HG03354 (cell line): ENCODE data around the gene B4GALT3.

Source experiments
- ATAC-seq: cut with Tn5 transposase; IDR thresholded peaks from one replicate; pipeline ENCODE4 v1.9.1; 2021; ENCODE audit warnings: mild to moderate bottlenecking; ENCODE audit not compliant: unreplicated experiment, poor library complexity, severe bottlenecking

B4GALT3 gene

GRCh38 chr1:161207173-161207572, 29.9 kb upstream of the B4GALT3 start:
- ATAC-seq, result no peak

GRCh38 chr1:161206411-161207140, 29.3 kb upstream of the B4GALT3 start:
- ATAC-seq, result no peak

- ATAC-seq, result peak; percentile 98
Measured at GRCh38 chr1:161201836-161202712, 24.8 kb upstream of the B4GALT3 start, which contains the start of gene NDUFS2. Gene NDUFS2, plus strand, starts transcription at chr1:161202367. Its CDS starts 19 bp downstream, at chr1:161202386.

GRCh38 chr1:161200992-161201835, 23.9 kb upstream of the B4GALT3 start:
- no peak for ATAC-seq

GRCh38 chr1:161200421-161200991, 23.2 kb upstream of the B4GALT3 start:
- ATAC-seq, result no peak

GRCh38 chr1:161199506-161200139, 22.3 kb upstream of the B4GALT3 start:
- no peak for ATAC-seq

GRCh38 chr1:161198897-161199431, 21.7 kb upstream of the B4GALT3 start, which contains the start of gene ADAMTS4:
Gene ADAMTS4, minus strand, starts transcription at chr1:161199054. Its CDS starts 427 bp downstream, at chr1:161198627.
- no peak for ATAC-seq

- no peak for ATAC-seq
Measured at GRCh38 chr1:161198194-161198896, 21.0 kb upstream of the B4GALT3 start.

- no peak for ATAC-seq
Measured at GRCh38 chr1:161197560-161198193, 20.4 kb upstream of the B4GALT3 start.

- no peak for ATAC-seq
Measured at GRCh38 chr1:161196521-161197451, 19.5 kb upstream of the B4GALT3 start.

GRCh38 chr1:161196111-161196510, 18.8 kb upstream of the B4GALT3 start:
- no peak for ATAC-seq

- peak; percentile 47 for ATAC-seq
Measured at GRCh38 chr1:161195171-161195570, 17.9 kb upstream of the B4GALT3 start.

- no peak for ATAC-seq
Measured at GRCh38 chr1:161193561-161194235, 16.4 kb upstream of the B4GALT3 start.

GRCh38 chr1:161192476-161193465, 15.5 kb upstream of the B4GALT3 start:
- peak; percentile 78 for ATAC-seq

GRCh38 chr1:161191971-161192370, 14.7 kb upstream of the B4GALT3 start:
- no peak for ATAC-seq
